H1 (cell line): ENCODE results near the gene GFOD1. TPM values are rescaled to one million over a fixed set of nuclear protein-coding genes. Genes with fewer than 3 reads are reported as not detected.

ENCODE experiments used
- CTCF ChIA-PET: fragments of 300-600 bp; sonication (Branson Sonifier 250); formaldehyde crosslinking; loops from one replicate; lab custom pipeline; 2021; ENCODE audit not compliant: partially characterized antibody; lab: Charles Lee
- POLR2A ChIA-PET: fragments of 300-600 bp; sonication (Branson Sonifier 250); formaldehyde crosslinking; loops from one replicate; lab custom pipeline; 2021; ENCODE audit warnings: inconsistent platforms; ENCODE audit not compliant: partially characterized antibody; lab: Charles Lee
- DNase-seq, 2 experiments: peaks; one replicate each; pipeline versions ENCODE4 v3.0.0 to v3.0.0-alpha.2; 2010 to 2022; ENCODE audit warnings: low spot score in 2 of 2, low read depth in 1 of 2, mixed read lengths in 1 of 2
- FAIRE-seq: peaks from 2 replicates; lab custom pipeline; 2011; peaks lifted over from hg19 to GRCh38; lab: Jason Lieb, UNC
- H2AFZ ChIP-seq: 2 replicates; pipeline ENCODE4 v1.8.1; 2012; ENCODE audit warnings: low read length, inconsistent platforms
- H2AK5ac ChIP-seq: 2 replicates; pipeline ENCODE4 v1.6.1; 2013; ENCODE audit warnings: low read depth, low read length
- H2BK120ac ChIP-seq: replicated peaks from 2 replicates; pipeline ENCODE3; 2013; ENCODE audit warnings: low read depth, low read length, inconsistent platforms
- H2BK12ac ChIP-seq: 2 replicates; pipeline ENCODE4 v1.6.1; 2013; ENCODE audit warnings: low read depth, low read length
- H2BK15ac ChIP-seq: 2 replicates; pipeline ENCODE4 v1.6.1; 2013; ENCODE audit warnings: low read length
- H2BK20ac ChIP-seq: 2 replicates; pipeline ENCODE4 v1.6.1; 2013; ENCODE audit warnings: low read length
- H2BK5ac ChIP-seq: 2 replicates; pipeline ENCODE4 v1.6.1; 2013; ENCODE audit warnings: low read depth, low read length
- H3K14ac ChIP-seq: 2 replicates; pipeline ENCODE4 v1.6.1; 2013; ENCODE audit warnings: inconsistent platforms; ENCODE audit not compliant: insufficient read length
- H3K18ac ChIP-seq: 2 replicates; pipeline ENCODE4 v1.6.1; 2013; ENCODE audit warnings: low read length; ENCODE audit errors: extremely low read depth
- H3K23ac ChIP-seq: 2 replicates; pipeline ENCODE4 v1.6.1; 2013; ENCODE audit warnings: inconsistent platforms; ENCODE audit not compliant: insufficient read length
- H3K23me2 ChIP-seq: 2 replicates; pipeline ENCODE4 v1.6.1; 2013; ENCODE audit warnings: low read depth, low read length
- H3K27ac ChIP-seq: 2 replicates; pipeline ENCODE4 v1.6.1; 2011; ENCODE audit warnings: low read depth, low read length, inconsistent platforms
- H3K27me3 ChIP-seq, 4 experiments: replicated peaks in 1 of 4; 1 replicate in 1 of 4; 2 replicates in 3 of 4; pipeline versions ENCODE4 v1.6.1 to v1.8.1; 2011 to 2013; ENCODE audit warnings: low read length in 3 of 4, mild to moderate bottlenecking in 3 of 4, inconsistent platforms in 2 of 4, mixed read lengths in 2 of 4, moderate library complexity in 1 of 4; ENCODE audit not compliant: control insufficient read depth in 3 of 4, insufficient read depth in 3 of 4; ENCODE audit errors: extremely low read depth in 1 of 4
- H3K36me3 ChIP-seq, 4 experiments: 2 replicates each; pipeline versions ENCODE4 v1.6.1 to v1.8.1; 2011 to 2013; ENCODE audit warnings: mild to moderate bottlenecking in 4 of 4, low read length in 3 of 4, moderate library complexity in 2 of 4, control low read depth in 1 of 4, inconsistent platforms in 1 of 4; ENCODE audit not compliant: insufficient read depth in 4 of 4, control insufficient read depth in 2 of 4
- H3K4ac ChIP-seq: replicated peaks from 2 replicates; pipeline ENCODE3; 2013; ENCODE audit warnings: low read length, low read depth, mixed read lengths, inconsistent platforms; ENCODE audit not compliant: insufficient read length
- H3K4me1 ChIP-seq, 4 experiments: replicated peaks in 1 of 4; 1 replicate in 1 of 4; 2 replicates in 3 of 4; pipeline versions ENCODE4 v1.6.1 to v1.8.1; 2011 to 2013; ENCODE audit warnings: low read length in 3 of 4, inconsistent platforms in 2 of 4, mixed read lengths in 1 of 4; ENCODE audit not compliant: insufficient read depth in 4 of 4, control insufficient read depth in 3 of 4
- H3K4me2 ChIP-seq, 2 experiments: 2 replicates each; pipeline versions ENCODE4 v1.6.1 to v1.8.1; 2011 to 2013; ENCODE audit warnings: low read depth in 2 of 2, low read length in 2 of 2, control low read depth in 1 of 2, inconsistent platforms in 1 of 2, mild to moderate bottlenecking in 1 of 2; ENCODE audit not compliant: insufficient read depth in 1 of 2
- H3K4me3 ChIP-seq, 4 experiments: fragments of 200-600, 300-600 bp in 1 of 4; sonication (generic), shearing (Covaris generic), sonication (Bioruptor Twin) in 1 of 4; 2 replicates each; pipeline versions ENCODE4 v1.5.1 to v1.8.1; 2011 to 2016; ENCODE audit warnings: low read length in 4 of 4, low read depth in 3 of 4, control low read depth in 2 of 4, inconsistent platforms in 2 of 4, mild to moderate bottlenecking in 2 of 4, mixed read lengths in 1 of 4, moderate library complexity in 1 of 4; ENCODE audit not compliant: insufficient read depth in 2 of 4; ENCODE audit errors: extremely low read depth in 1 of 4
- H3K56ac ChIP-seq: replicated peaks from 2 replicates; pipeline ENCODE3; 2013; ENCODE audit warnings: low read depth, mild to moderate bottlenecking, mixed read lengths, low read length, inconsistent platforms; ENCODE audit not compliant: insufficient read length
- H3K79me1 ChIP-seq: 2 replicates; pipeline ENCODE4 v1.6.1; 2013; ENCODE audit warnings: low read depth, low read length, control low read depth
- H3K79me2 ChIP-seq, 2 experiments: 2 replicates each; pipeline versions ENCODE4 v1.6.1 to v1.8.1; 2012 to 2013; ENCODE audit warnings: low read length in 2 of 2, mild to moderate bottlenecking in 2 of 2, inconsistent platforms in 1 of 2; ENCODE audit not compliant: insufficient read depth in 2 of 2, control insufficient read depth in 1 of 2
- H3K9ac ChIP-seq, 4 experiments: replicated peaks in 1 of 4; 1 replicate in 1 of 4; 2 replicates in 3 of 4; pipeline versions ENCODE4 v1.6.1 to v1.8.1; 2011 to 2013; ENCODE audit warnings: low read depth in 3 of 4, low read length in 3 of 4, control low read depth in 2 of 4, mild to moderate bottlenecking in 2 of 4, moderate library complexity in 2 of 4, inconsistent platforms in 1 of 4; ENCODE audit errors: extremely low read depth in 1 of 4
- H3K9me3 ChIP-seq, 2 experiments: 2 replicates each; pipeline versions ENCODE4 v1.6.1 to v1.8.1; 2012 to 2013; ENCODE audit warnings: mild to moderate bottlenecking in 2 of 2, moderate library complexity in 2 of 2, control low read depth in 1 of 2, inconsistent platforms in 1 of 2, low read depth in 1 of 2, low read length in 1 of 2, mixed read lengths in 1 of 2; ENCODE audit not compliant: insufficient read depth in 2 of 2
- H4K20me1 ChIP-seq, 2 experiments: replicated peaks in 1 of 2; 2 replicates each; pipeline versions ENCODE3 to v1.8.1; 2011 to 2013; ENCODE audit warnings: inconsistent platforms in 2 of 2, low read length in 2 of 2, mild to moderate bottlenecking in 1 of 2; ENCODE audit not compliant: insufficient read depth in 2 of 2, control insufficient read depth in 1 of 2
- H4K5ac ChIP-seq: 2 replicates; pipeline ENCODE4 v1.6.1; 2013; ENCODE audit warnings: low read length, low read depth, mixed read lengths, inconsistent platforms; ENCODE audit not compliant: insufficient read length
- H4K8ac ChIP-seq: 2 replicates; pipeline ENCODE4 v1.8.0; 2013; ENCODE audit warnings: mild to moderate bottlenecking, moderate library complexity, low read length, inconsistent platforms; ENCODE audit not compliant: insufficient read depth; ENCODE audit errors: extremely low read depth
- H4K91ac ChIP-seq: replicated peaks from 2 replicates; pipeline ENCODE3; 2013; ENCODE audit warnings: low read length, mixed read lengths, inconsistent platforms; ENCODE audit not compliant: insufficient read length
- CREB1 ChIP-seq: IDR thresholded peaks from 2 replicates; pipeline ENCODE4 v1.6.1; 2012; ENCODE audit warnings: inconsistent platforms
- EGR1 ChIP-seq: IDR thresholded peaks from 2 replicates; pipeline ENCODE4 v1.6.1; 2011; ENCODE audit warnings: low read depth, low read length, borderline replicate concordance
- KDM4A ChIP-seq: IDR thresholded peaks from one replicate; pipeline ENCODE4 v1.7.1; 2012; ENCODE audit warnings: low read depth, mild to moderate bottlenecking, moderate library complexity, low read length, inconsistent platforms; ENCODE audit not compliant: severe bottlenecking
- SAP30 ChIP-seq: fragments of 300-600 bp; sonication (generic); IDR thresholded peaks from 2 replicates; pipeline ENCODE4 v1.7.1; 2012; ENCODE audit warnings: low read length, moderate library complexity, mild to moderate bottlenecking, inconsistent platforms; ENCODE audit not compliant: insufficient read depth, insufficient replicate concordance
- SIRT6 ChIP-seq: IDR thresholded peaks from one replicate; pipeline ENCODE4 v1.7.1; 2012; ENCODE audit warnings: low read length, inconsistent platforms
- SP1 ChIP-seq: IDR thresholded peaks from 2 replicates; pipeline ENCODE4 v1.6.1; 2011; ENCODE audit warnings: low read depth, low read length
- TCF12 ChIP-seq: IDR thresholded peaks from 2 replicates; pipeline ENCODE4 v1.6.1; 2011; ENCODE audit warnings: low read depth, mild to moderate bottlenecking, low read length
- TEAD4 ChIP-seq: IDR thresholded peaks from 2 replicates; pipeline ENCODE4 v1.6.1; 2012; ENCODE audit warnings: low read depth, low read length, inconsistent platforms, mixed read lengths
- WGBS, 2 experiments: shearing (Covaris generic) in 1 of 2; methylation state at CpG; one replicate each; pipeline versions ENCODE4 v1.1.6 to v1.1.7; 2013 to 2015; ENCODE audit warnings: low lambda C conversion rate in 2 of 2, mixed read lengths in 2 of 2, inconsistent platforms in 1 of 2, low coverage in 1 of 2, missing lambda C conversion rate in 1 of 2; ENCODE audit not compliant: insufficient replicate concordance in 2 of 2, insufficient coverage in 1 of 2, insufficient read length in 1 of 2; ENCODE audit errors: extremely low coverage in 1 of 2, missing lambda C conversion rate in 1 of 2; 5-methylcytosine and 5-hydroxymethylcytosine counted together
- polyA plus RNA-seq, 7 experiments: library from polyadenylated mRNA; depleted of rRNA in 3 of 7; stranded (reverse) in 5 of 7; unstranded in 2 of 7; fragments of >200 nt in 5 of 7; fragments of 200-250 nt in 2 of 7; gene quantifications; 1 replicate in 5 of 7; 2 replicates in 1 of 7; 4 replicates in 1 of 7; pipeline versions ENCODE4 v1.2.1 to v1.2.3, GENCODE V29; 2011 to 2013; ENCODE audit warnings: missing spikeins in 2 of 7, mixed read lengths in 2 of 7
- total RNA-seq: library from RNA; stranded (reverse); fragmentation: NEBNext Ultra II Directional; extraction: Animal tissue kit (Norgen Biotek cat#: 25700); gene quantifications from 2 replicates; pipeline ENCODE4 v1.2.1, GENCODE V29; 2021
- TF ChIP-seq, protein P1 (sequence below): IDR thresholded peaks from 2 replicates; pipeline ENCODE4 v1.6.1; 2012; ENCODE audit warnings: inconsistent platforms

The GFOD1 gene
- total and polyA plus RNA-seq, 2 of the 8 experiments (the other 6 are each of a cell fraction or from before 2014, with no cell fraction given) = 2.5 to 8.8 TPM

DNA sequence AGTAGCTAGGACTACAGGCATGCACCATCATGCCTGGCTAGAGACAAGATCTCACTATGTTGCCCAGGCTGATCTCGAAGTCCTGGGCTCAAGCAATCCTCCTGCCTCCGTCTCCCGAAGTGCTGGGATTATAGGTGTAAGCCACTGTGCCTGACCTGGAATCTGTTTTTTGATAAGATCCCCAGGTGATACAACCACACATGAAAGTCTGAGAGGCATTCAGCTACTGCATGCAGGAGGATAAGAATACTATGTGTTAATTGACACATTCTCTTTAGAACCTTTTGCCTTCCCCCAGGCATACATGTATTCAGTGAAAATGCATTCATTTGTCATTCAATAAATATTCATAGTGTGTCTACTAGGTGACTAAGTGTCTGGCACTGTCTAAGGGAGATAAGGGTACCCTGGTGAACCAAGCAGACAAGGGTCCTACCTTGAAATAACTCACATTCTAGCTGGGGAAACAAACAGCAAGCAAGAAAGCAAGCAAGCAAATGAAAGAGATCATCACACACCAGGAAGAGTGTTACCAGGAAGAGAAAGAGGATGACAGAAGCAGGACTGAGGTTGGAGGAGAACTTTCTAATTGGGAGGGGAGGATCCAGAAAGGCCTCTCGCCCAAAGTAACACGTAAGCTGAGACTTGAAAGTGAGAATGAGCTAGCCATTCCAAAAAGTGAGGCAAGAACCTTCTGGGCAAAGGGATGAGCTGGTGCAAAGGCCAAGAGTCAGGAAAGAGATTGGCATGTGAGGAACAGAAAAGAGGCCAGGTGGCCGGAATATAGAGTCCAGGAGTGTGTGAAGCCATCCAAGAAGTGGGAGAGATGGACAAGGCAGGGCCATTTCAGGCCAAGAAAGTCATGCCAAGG is 6.5 kb downstream of the GFOD1 start:
- Histone ChIP-seq H3K27ac (no peak overlapping the region), H4K5ac (no peak overlapping the region), H3K23ac (no peak overlapping the region), H3K4me2 (no peak overlapping the region), H2BK5ac (no peak overlapping the region), H2AFZ (no peak overlapping the region), H2BK20ac (no peak overlapping the region), H4K8ac (0 out of 2 replicates have a peak overlapping the region, but pooled peaks have one; percentile 7), H3K9ac (no peak overlapping the region), H3K14ac (no peak overlapping the region), H3K79me1 (peaks cover 3% of the 10 kb centered on the region; the same call in 1 of the 2 replicates), H3K4ac (no peak overlapping the region), H3K27me3 (peaks cover 0 to 25% (median 14%) of the 10 kb centered on the region in 4 experiments; a peak in 5 of 7 replicates), H3K9me3 (no peaks in the 10 kb centered on the region), H4K20me1 (peaks cover 0 to 7% of the 10 kb centered on the region in 2 experiments), H2BK15ac (no peak overlapping the region), H3K23me2 (peaks cover 6% of the 10 kb centered on the region), H3K56ac (no peak overlapping the region), H2BK120ac (no peak overlapping the region), H3K4me3 (no peak overlapping the region), H2BK12ac (no peak overlapping the region), H3K18ac (no peak overlapping the region)
- POLR2A ChIA-PET = no interaction called here
- CTCF ChIA-PET = interaction anchor here (0.8 to 1.6 kb wide), 4 partner anchors 18 to 130 kb away, joined by 3 to 5 read pairs (median 5); no protein-coding TSS in a partner anchor
- TF ChIP-seq EGR1 (no peak), KDM4A (no peak), SAP30 (no peak), SIRT6 (no peak), CREB1 (no peak), SP1 (no peak), TCF12 (no peak), TEAD4 (no peak)
- TF ChIP-seq, protein P1, sequence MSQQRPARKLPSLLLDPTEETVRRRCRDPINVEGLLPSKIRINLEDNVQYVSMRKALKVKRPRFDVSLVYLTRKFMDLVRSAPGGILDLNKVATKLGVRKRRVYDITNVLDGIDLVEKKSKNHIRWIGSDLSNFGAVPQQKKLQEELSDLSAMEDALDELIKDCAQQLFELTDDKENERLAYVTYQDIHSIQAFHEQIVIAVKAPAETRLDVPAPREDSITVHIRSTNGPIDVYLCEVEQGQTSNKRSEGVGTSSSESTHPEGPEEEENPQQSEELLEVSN = no peak
- TF ChIP-seq, all 59 proteins: peak for 0
- H3K4me1 ChIP-seq = peaks cover 0 to 4% (median 2%) of the 10 kb centered on the region in 4 experiments; a peak in 5 of 7 replicates
- H3K79me2 ChIP-seq = peaks cover 0 to 21% of the 10 kb centered on the region in 2 experiments; a peak in 3 of 4 replicates
- H3K36me3 ChIP-seq = no peaks in the 10 kb centered on the region; a peak in 1 of 8 replicates
- FAIRE-seq (no peak), DNase-seq (no peak)
- no peak overlapping the region for H2AK5ac ChIP-seq
- 94% methylated on average over 6 of the region's 6 CpGs; no CpG with 5 or more reads in 1 of the 2 experiments for WGBS, 2 experiments
- no peak overlapping the region for H4K91ac ChIP-seq
